ENCODE results near the gene NUP88. TPM values are rescaled to one million over a fixed set of nuclear protein-coding genes. Genes with fewer than 3 reads are reported as not detected.

NUP88 gene
- total and polyA plus RNA-seq, 8 donors = 29.8 to 185 (median 80.3) TPM

- H3K9me3 ChIP-seq = no peaks in the 10 kb centered on the region
- H3K27ac ChIP-seq = peak overlapping the region in 1 of 5 donors; percentile 16
- no peak for DNase-seq
- TF ChIP-seq CTCF (IDR thresholded peaks at IDR 0.05) (no peak), POLR2A (IDR thresholded peaks at IDR 0.05) (no peak), POLR2AphosphoS5 (IDR thresholded peaks at IDR 0.05) (no peak), EP300 (IDR thresholded peaks at IDR 0.05) (no peak)
- H3K27me3 ChIP-seq = no peaks in the 10 kb centered on the region
- peaks cover 0 to 23% (median 9%) of the 10 kb centered on the region in 4 donors for H3K4me1 ChIP-seq
- H3K36me3 ChIP-seq = peaks cover 34 to 91% (median 86%) of the 10 kb centered on the region in 4 donors
- 56 to 66% (median 62%) methylated on average over 9 of the region's 9 CpGs for WGBS, 5 donors
- intact Hi-C loops (cut with DNase I; ENCODE audit: low total_unique reads) = no loop called here
- H3K4me3 ChIP-seq = no peak overlapping the region
Observed at GRCh38 chr17:5361426-5361825, 58.0 kb downstream of the NUP88 start.

GRCh38 chr17:5355421-5356129 is 63.9 kb downstream of the NUP88 start:
- peak overlapping the region in 1 of 5 donors; percentile 22 for H3K27ac ChIP-seq
- no peaks in the 10 kb centered on the region for H3K27me3 ChIP-seq
- 44 to 69% (median 59%) methylated on average over 3 of the region's 3 CpGs for WGBS, 5 donors
- no peak for DNase-seq
- intact Hi-C loops (cut with DNase I; ENCODE audit: low total_unique reads) = no loop called here
- TF ChIP-seq EP300 (IDR thresholded peaks at IDR 0.05) (no peak), POLR2A (IDR thresholded peaks at IDR 0.05) (no peak), POLR2AphosphoS5 (IDR thresholded peaks at IDR 0.05) (no peak), CTCF (IDR thresholded peaks at IDR 0.05) (no peak)
- peaks cover 43 to 97% (median 97%) of the 10 kb centered on the region in 4 donors for H3K36me3 ChIP-seq
- H3K4me1 ChIP-seq = no peaks in the 10 kb centered on the region
- no peak overlapping the region for H3K4me3 ChIP-seq
- no peaks in the 10 kb centered on the region for H3K9me3 ChIP-seq

- peaks cover 39 to 97% (median 97%) of the 10 kb centered on the region in 4 donors for H3K36me3 ChIP-seq
- 72 to 80% (median 73%) methylated on average over 2 of the region's 2 CpGs for WGBS, 5 donors
- no peaks in the 10 kb centered on the region for H3K9me3 ChIP-seq
- H3K4me1 ChIP-seq = no peaks in the 10 kb centered on the region
- H3K4me3 ChIP-seq = no peak overlapping the region
- H3K27ac ChIP-seq = peak overlapping the region in 1 of 5 donors; percentile 22
- TF ChIP-seq CTCF (IDR thresholded peaks at IDR 0.05) (no peak), POLR2A (IDR thresholded peaks at IDR 0.05) (no peak), POLR2AphosphoS5 (IDR thresholded peaks at IDR 0.05) (no peak), EP300 (IDR thresholded peaks at IDR 0.05) (no peak)
- H3K27me3 ChIP-seq = no peaks in the 10 kb centered on the region
- DNase-seq = no peak
- intact Hi-C loops (cut with DNase I; ENCODE audit: low total_unique reads) = no loop called here
Observed at GRCh38 chr17:5354886-5355415, 64.5 kb downstream of the NUP88 start.

- WGBS, 5 donors = 84 to 91% (median 84%) methylated on average over 2 of the region's 2 CpGs
- intact Hi-C loops (cut with DNase I; ENCODE audit: low total_unique reads) = no loop called here
- TF ChIP-seq POLR2A (IDR thresholded peaks at IDR 0.05) (no peak), EP300 (IDR thresholded peaks at IDR 0.05) (no peak), CTCF (IDR thresholded peaks at IDR 0.05) (no peak), POLR2AphosphoS5 (IDR thresholded peaks at IDR 0.05) (no peak)
- no peak for DNase-seq
- Histone ChIP-seq H3K4me3 (no peak overlapping the region), H3K36me3 (peaks cover 39 to 100% (median 99%) of the 10 kb centered on the region in 4 donors), H3K4me1 (no peaks in the 10 kb centered on the region), H3K9me3 (no peaks in the 10 kb centered on the region), H3K27ac (no peak overlapping the region), H3K27me3 (no peaks in the 10 kb centered on the region)
Observed at GRCh38 chr17:5354310-5354709, 65.2 kb downstream of the NUP88 start.
